Right lobe of liver (tissue), 6 donors: ENCODE measurements around the gene PAK4. TPM values are rescaled to one million over a fixed set of nuclear protein-coding genes. Genes with fewer than 3 reads are reported as not detected.
A peak's percentile ranks its signal among the peaks of the same experiment; 100 is the strongest.

Experiments
- ATAC-seq, 4 donors: fragments of 200-7000 bp; cut with Tn5 transposase; one replicate each; pipeline ENCODE4 v1.9.1; 2020; ENCODE audit warnings: mild to moderate bottlenecking in 4 of 4, moderate library complexity in 4 of 4
- DNase-seq, 3 donors: peaks; one replicate each; pipeline ENCODE4 v3.0.0-alpha.2; 2020
- H3K27ac ChIP-seq, 3 donors: fragments of 200-600 bp; one replicate each; pipeline ENCODE4 v1.8.0; 2022
- H3K27me3 ChIP-seq, 2 donors: fragments of 200-600 bp; one replicate each; pipeline ENCODE4 v1.8.0; 2022
- H3K36me3 ChIP-seq, 4 donors: fragments of 200-600 bp; sonication (generic) in 1 of 4; one replicate each; pipeline versions ENCODE4 v1.5.1 to v1.8.0; 2017 to 2022; ENCODE audit warnings: control low read depth in 1 of 4
- H3K4me1 ChIP-seq, 4 donors: fragments of 200-600 bp; sonication (generic) in 1 of 4; one replicate each; pipeline versions ENCODE4 v1.5.1 to v1.8.0; 2017 to 2022; ENCODE audit warnings: control low read depth in 1 of 4
- H3K4me3 ChIP-seq, 3 donors: fragments of 200-600 bp; one replicate each; pipeline ENCODE4 v1.8.0; 2022
- H3K9me3 ChIP-seq, 4 donors: fragments of 200-600 bp; sonication (generic) in 1 of 4; one replicate each; pipeline versions ENCODE4 v1.5.1 to v1.8.0; 2017 to 2022; ENCODE audit warnings: control low read depth in 1 of 4
- CTCF ChIP-seq, 4 donors: fragments of 200-600 bp in 3 of 4; fragments of 450-650 bp in 1 of 4; IDR thresholded peaks; one replicate each; pipeline versions ENCODE4 v1.5.1 to v1.8.0; 2016 to 2022; ENCODE audit warnings: antibody characterized with exemption in 4 of 4, mild to moderate bottlenecking in 2 of 4
- POLR2A ChIP-seq: fragments of 450-650 bp; IDR thresholded peaks from one replicate; pipeline ENCODE4 v1.6.1; 2017; ENCODE audit warnings: antibody characterized with exemption, mild to moderate bottlenecking
- WGBS: methylation state at CpG from one replicate; pipeline ENCODE4 v1.1.6; 2018; ENCODE audit warnings: low coverage, low lambda C conversion rate; ENCODE audit not compliant: insufficient coverage; ENCODE audit errors: missing lambda C conversion rate; 5-methylcytosine and 5-hydroxymethylcytosine counted together
- intact Hi-C, 2 donors: fragments of 100-400 bp; cut with DNase I; formaldehyde crosslinking; loops; one replicate each; pipeline versions ENCODE4 v1.11.2 to v1.14.1; 2022
- total RNA-seq, 6 experiments: library from RNA; depleted of rRNA in 2 of 6; stranded (reverse); fragments of >200 nt in 2 of 6; fragmentation: NEBNext Ultra II Directional in 3 of 6; extraction: Animal tissue kit (Norgen Biotek cat#: 25700) in 3 of 6; gene quantifications; one replicate each; pipeline versions ENCODE4 v1.1.0 to v1.2.4, GENCODE V29; 2016 to 2023
- donor health status: DM: no; HTN: yes; CAD: no.
- donor health status: DM: no; HTN: no; CAD: no.
- donor health status: DM: no; HTN: no; CAD: no.
- donor health status: DM: no; HTN: yes; CAD: no.
- donor health status: DM: no; HTN: yes; CAD: no.

The PAK4 gene
- total RNA-seq, 6 experiments from 2014 or later, result 11.4 to 16.6 (median 14.7) TPM

- ATAC-seq (peak in 2 of 4 donors; percentile 4 to 20), DNase-seq (no peak)
- peak overlapping the region in 1 of 3 donors; percentile 46 for H3K27ac ChIP-seq
- WGBS, result 79% methylated on average over 3 of the region's 11 CpGs
- intact Hi-C loops, result no loop called here
- peaks cover 0 to 25% (median 6%) of the 10 kb centered on the region in 4 donors for H3K4me1 ChIP-seq
- TF ChIP-seq CTCF (IDR thresholded peaks at IDR 0.05), result no peak
- no peak for TF ChIP-seq POLR2A
- no peaks in the 10 kb centered on the region for H3K27me3 ChIP-seq
- H3K9me3 ChIP-seq, result no peaks in the 10 kb centered on the region
- H3K4me3 ChIP-seq, result no peak overlapping the region
- no peaks in the 10 kb centered on the region for H3K36me3 ChIP-seq
Measured at GRCh38 chr19:39154629-39155100, 29.1 kb downstream of the PAK4 start.

- peaks cover 0 to 25% (median 6%) of the 10 kb centered on the region in 4 donors for H3K4me1 ChIP-seq
- H3K27ac ChIP-seq, result no peak overlapping the region
- no peaks in the 10 kb centered on the region for H3K27me3 ChIP-seq
- no peaks in the 10 kb centered on the region for H3K36me3 ChIP-seq
- DNase-seq, result no peak
- no peak for ATAC-seq
- no peaks in the 10 kb centered on the region for H3K9me3 ChIP-seq
- no peak for TF ChIP-seq CTCF (IDR thresholded peaks at IDR 0.05)
- TF ChIP-seq POLR2A, result no peak
- no peak overlapping the region for H3K4me3 ChIP-seq
- WGBS, result no CpG with 5 or more reads among the region's 11 CpGs
- intact Hi-C loops, result no loop called here
Measured at GRCh38 chr19:39155114-39155700, 29.6 kb downstream of the PAK4 start.

DNA sequence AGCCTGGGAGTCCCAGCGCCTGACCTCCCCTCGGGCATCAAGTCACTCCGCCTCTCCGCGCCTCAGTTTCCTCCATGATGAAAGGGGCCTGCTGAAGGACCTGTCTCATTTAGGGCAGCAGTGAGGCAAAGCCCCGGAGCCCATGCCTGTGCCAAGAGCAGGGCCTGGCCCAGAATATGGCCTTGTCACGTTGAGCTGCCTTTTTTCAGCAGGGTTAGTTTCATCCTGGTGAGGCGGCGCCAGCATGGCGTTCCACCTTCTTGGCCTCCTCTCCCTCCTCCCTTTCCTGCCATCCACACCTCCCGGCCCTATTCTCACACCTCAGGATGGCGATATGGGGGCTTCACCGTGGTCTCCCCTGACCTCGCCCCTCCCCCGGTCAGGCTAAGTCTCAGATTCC lies 30.2 kb downstream of the PAK4 start:
- Histone ChIP-seq H3K9me3 (no peaks in the 10 kb centered on the region), H3K27ac (no peak overlapping the region), H3K4me1 (peaks cover 0 to 29% (median 6%) of the 10 kb centered on the region in 4 donors), H3K4me3 (no peak overlapping the region), H3K27me3 (no peaks in the 10 kb centered on the region), H3K36me3 (no peaks in the 10 kb centered on the region)
- 80% methylated on average over 9 of the region's 15 CpGs for WGBS
- no peak for ATAC-seq
- peak in 1 of 3 donors; percentile 42 for DNase-seq
- intact Hi-C loops, result no loop called here
- no peak for TF ChIP-seq CTCF (IDR thresholded peaks at IDR 0.05)
- TF ChIP-seq POLR2A, result no peak

GRCh38 chr19:39156326-39157230 lies 31.0 kb downstream of the PAK4 start:
- Histone ChIP-seq H3K27me3 (no peaks in the 10 kb centered on the region), H3K4me3 (no peak overlapping the region), H3K27ac (no peak overlapping the region), H3K36me3 (no peaks in the 10 kb centered on the region), H3K9me3 (no peaks in the 10 kb centered on the region), H3K4me1 (peaks cover 0 to 31% (median 6%) of the 10 kb centered on the region in 4 donors)
- intact Hi-C loops, result no loop called here
- DNase-seq (peak in 2 of 3 donors; percentile 38 to 47), ATAC-seq (peak; percentile 9 to 56 (median 40))
- TF ChIP-seq POLR2A (no peak), CTCF (IDR thresholded peaks at IDR 0.05) (no peak)
- 32% methylated on average over 8 of the region's 24 CpGs for WGBS
